Prostate gland (tissue), 2 donors: ENCODE results near the gene ADM5.

Experiments
- CTCF ChIP-seq, 4 experiments: fragments of 200-600 bp in 2 of 4; fragments of 450-650 bp in 2 of 4; sonication (generic) in 2 of 4; IDR thresholded peaks; 1 replicate in 3 of 4; 2 replicates in 1 of 4; pipeline ENCODE4 v1.5.1; 2016 to 2019; ENCODE audit warnings: antibody characterized with exemption in 4 of 4, mild to moderate bottlenecking in 2 of 4, moderate library complexity in 2 of 4
- POLR2A ChIP-seq: fragments of 450-650 bp; IDR thresholded peaks from one replicate; pipeline ENCODE4 v1.6.1; 2016; ENCODE audit warnings: antibody characterized with exemption, mild to moderate bottlenecking
- POLR2AphosphoS5 ChIP-seq: sonication (generic); formaldehyde crosslinking; IDR thresholded peaks from one replicate; pipeline ENCODE4 v1.6.1; 2017; ENCODE audit warnings: antibody characterized with exemption

GRCh38 chr19:49691243-49692146, 2.1 kb downstream of the ADM5 start:
- TF ChIP-seq CTCF (IDR thresholded peaks at IDR 0.05): no peak
- TF ChIP-seq POLR2AphosphoS5: no peak
- TF ChIP-seq POLR2A: no peak
